Type B pancreatic cell (in vitro differentiated cells): ENCODE results near the gene PTPRH. TPM values are rescaled to one million over a fixed set of nuclear protein-coding genes. Genes with fewer than 3 reads are reported as not detected.

Experiments used
- DNase-seq: peaks from one replicate; pipeline ENCODE4 v3.0.0; 2021; ENCODE audit warnings: mixed read lengths; ENCODE audit not compliant: unreplicated experiment; ENCODE audit errors: extremely low spot score
- H3K27ac Mint-ChIP-seq: 2 replicates; pipeline ENCODE4 v1.8.0; 2021; ENCODE audit warnings: mild to moderate bottlenecking, mixed read lengths
- H3K27me3 Mint-ChIP-seq: 2 replicates; pipeline ENCODE4 v1.8.0; 2021; ENCODE audit warnings: mixed read lengths
- H3K36me3 Mint-ChIP-seq: 2 replicates; pipeline ENCODE4 v1.8.0; 2021; ENCODE audit warnings: mixed read lengths
- H3K4me1 Mint-ChIP-seq: one replicate; pipeline ENCODE4 v1.8.0; 2021; ENCODE audit warnings: mixed read lengths; ENCODE audit not compliant: unreplicated experiment
- H3K4me3 Mint-ChIP-seq: 2 replicates; pipeline ENCODE4 v1.8.0; 2021; ENCODE audit warnings: mild to moderate bottlenecking, mixed read lengths
- H3K9me3 Mint-ChIP-seq: 2 replicates; pipeline ENCODE4 v1.8.0; 2021; ENCODE audit warnings: mixed read lengths
- total RNA-seq: library from RNA; stranded (reverse); gene quantifications from 2 replicates; pipeline ENCODE4 v1.2.1, GENCODE V29; 2021; ENCODE audit warnings: low replicate concordance
- TF ChIP-seq, protein P1 (sequence below): fragments of 200-600 bp; sonication (generic); conservative IDR thresholded peaks from 2 replicates; pipeline ENCODE4 v1.5.0; 2021; ENCODE audit warnings: antibody characterized with exemption, mild to moderate bottlenecking

The PTPRH gene
- total RNA-seq, 1 donor from 2014 or later: 4.3 TPM

DNA sequence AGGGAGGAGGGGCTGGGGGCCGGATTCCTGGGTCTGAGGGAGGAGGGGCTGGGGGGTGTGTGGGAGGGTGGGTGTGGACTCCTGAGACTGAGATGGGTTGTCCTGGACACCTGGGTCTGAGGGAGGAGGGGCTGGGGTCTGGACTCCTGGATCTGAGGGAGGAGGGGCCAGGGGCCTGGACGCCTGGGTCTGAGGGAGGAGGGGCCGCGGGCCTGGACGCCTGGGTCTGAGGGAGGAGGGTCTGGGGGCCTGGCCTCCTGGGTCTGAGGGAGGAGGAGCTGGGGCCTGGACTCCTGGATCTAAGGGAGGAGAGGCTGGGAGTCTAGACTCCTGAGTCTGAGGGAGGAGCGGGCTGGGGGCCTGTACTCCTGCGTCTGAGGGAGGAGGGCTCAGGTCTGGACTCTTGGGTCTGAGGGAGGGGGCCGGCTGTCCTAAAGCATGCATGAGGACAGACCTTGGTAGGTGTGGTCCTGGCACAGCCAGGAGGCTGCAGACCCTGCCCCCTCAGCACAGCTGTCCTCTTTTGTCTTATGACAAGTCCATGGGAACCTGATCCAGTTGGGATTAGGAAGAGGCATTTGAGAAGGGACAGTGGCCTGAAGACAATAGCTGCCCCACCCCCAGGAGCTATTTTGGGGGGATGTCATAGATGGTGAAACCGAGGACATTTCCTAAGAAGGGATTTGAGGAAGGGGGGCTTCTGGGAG, 61.6 kb downstream of the PTPRH start:
- Mint-ChIP-seq H3K4me1 (peaks cover 4% of the 10 kb centered on the region), H3K27me3 (peaks cover 72% of the 10 kb centered on the region), H3K27ac (no peak overlapping the region), H3K36me3 (no peaks in the 10 kb centered on the region), H3K4me3 (no peak overlapping the region), H3K9me3 (no peaks in the 10 kb centered on the region)
- DNase-seq: no peak
- TF ChIP-seq, protein P1, sequence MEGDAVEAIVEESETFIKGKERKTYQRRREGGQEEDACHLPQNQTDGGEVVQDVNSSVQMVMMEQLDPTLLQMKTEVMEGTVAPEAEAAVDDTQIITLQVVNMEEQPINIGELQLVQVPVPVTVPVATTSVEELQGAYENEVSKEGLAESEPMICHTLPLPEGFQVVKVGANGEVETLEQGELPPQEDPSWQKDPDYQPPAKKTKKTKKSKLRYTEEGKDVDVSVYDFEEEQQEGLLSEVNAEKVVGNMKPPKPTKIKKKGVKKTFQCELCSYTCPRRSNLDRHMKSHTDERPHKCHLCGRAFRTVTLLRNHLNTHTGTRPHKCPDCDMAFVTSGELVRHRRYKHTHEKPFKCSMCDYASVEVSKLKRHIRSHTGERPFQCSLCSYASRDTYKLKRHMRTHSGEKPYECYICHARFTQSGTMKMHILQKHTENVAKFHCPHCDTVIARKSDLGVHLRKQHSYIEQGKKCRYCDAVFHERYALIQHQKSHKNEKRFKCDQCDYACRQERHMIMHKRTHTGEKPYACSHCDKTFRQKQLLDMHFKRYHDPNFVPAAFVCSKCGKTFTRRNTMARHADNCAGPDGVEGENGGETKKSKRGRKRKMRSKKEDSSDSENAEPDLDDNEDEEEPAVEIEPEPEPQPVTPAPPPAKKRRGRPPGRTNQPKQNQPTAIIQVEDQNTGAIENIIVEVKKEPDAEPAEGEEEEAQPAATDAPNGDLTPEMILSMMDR: no peak

DNA sequence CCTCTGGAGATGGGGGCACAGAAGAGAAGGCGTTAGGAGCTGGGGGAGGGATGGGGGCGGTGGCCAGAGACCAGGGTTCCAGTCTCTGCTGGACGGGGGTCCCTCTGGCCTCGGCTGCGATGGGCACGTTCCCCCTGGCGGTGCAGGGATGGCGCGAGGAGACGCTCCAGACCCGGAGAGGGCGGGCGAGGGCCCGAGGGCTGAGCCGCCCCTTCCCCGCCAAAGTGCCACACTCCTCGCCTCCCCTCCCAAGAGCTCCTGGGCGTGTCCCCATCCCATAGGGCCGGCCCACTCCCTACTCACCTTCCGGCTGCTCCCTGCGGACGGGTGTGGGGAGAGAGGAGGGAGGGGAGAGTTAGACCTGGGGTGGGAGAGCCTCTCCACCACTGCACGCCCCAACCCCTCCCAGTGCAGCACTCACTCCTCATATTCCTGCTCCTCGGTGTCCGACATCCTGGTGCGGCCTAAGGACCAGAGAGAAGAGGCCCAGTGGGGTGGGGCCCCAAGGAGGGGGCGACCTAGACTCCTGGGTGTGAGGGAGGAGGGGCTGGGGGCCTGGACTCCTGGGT, 62.5 kb downstream of the PTPRH start:
- H3K4me1 Mint-ChIP-seq: peaks cover 4% of the 10 kb centered on the region
- no peak for DNase-seq
- no peaks in the 10 kb centered on the region for H3K36me3 Mint-ChIP-seq
- no peak overlapping the region for H3K27ac Mint-ChIP-seq
- peak overlapping the region; percentile 63 for H3K4me3 Mint-ChIP-seq
- peaks cover 67% of the 10 kb centered on the region for H3K27me3 Mint-ChIP-seq
- TF ChIP-seq, protein P1: no peak
- H3K9me3 Mint-ChIP-seq: no peaks in the 10 kb centered on the region

DNA sequence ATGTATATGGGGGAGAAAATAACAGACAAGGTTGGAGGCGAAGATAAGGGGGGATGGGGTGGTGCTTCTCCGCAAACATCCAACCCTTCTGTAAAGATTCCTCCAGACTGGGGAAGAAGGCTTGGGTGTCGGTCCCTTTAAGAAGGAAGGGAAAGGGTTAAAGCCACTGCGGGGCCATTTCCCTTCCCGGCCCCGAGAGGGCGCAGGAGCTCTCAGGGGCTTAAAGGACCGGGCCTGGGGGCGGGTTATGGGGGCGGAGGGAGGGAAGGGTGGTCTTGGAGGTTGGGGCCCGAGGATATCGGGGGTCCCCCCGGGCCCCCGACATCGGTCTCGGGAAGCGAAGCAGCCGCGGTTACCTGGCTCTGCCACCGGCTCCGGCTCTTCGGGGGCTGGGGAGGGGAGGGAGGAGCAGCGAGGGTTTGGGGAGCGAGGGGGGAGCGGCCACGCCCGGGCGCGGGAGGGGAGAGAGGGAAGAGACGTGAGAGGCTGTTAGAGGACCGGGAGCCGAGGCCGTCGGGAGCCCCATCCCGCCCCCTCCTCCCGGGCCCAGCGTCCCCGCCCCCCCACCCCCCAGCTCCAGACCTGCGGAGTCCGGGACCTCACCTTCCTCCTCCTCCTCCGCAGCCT, 63.1 kb downstream of the PTPRH start:
- Mint-ChIP-seq H3K27ac (no peak overlapping the region), H3K27me3 (peaks cover 64% of the 10 kb centered on the region), H3K36me3 (no peaks in the 10 kb centered on the region), H3K4me1 (peaks cover 5% of the 10 kb centered on the region), H3K4me3 (peak overlapping the region; percentile 64), H3K9me3 (no peaks in the 10 kb centered on the region)
- TF ChIP-seq, protein P1: peak; percentile 72
- DNase-seq: no peak

DNA sequence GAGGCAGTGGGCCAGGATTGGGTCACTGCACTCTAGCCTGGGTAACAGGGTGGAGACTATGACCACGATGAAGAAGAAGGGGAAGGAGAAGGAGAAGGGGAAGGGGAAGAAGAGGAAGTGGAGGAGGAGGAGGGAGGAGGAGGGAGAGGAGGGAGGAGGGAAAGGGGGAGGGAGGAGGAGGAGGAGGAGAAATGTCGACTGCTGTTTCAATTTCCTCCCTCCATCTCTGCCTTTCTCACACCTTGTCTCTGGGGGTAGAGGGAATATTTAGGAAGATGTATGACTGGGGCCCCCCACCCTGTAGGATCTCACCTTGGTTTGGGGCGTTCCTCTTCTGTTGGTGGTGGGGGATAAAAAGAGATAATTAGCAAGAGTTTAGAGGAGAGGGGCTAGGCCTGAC, 64.1 kb downstream of the PTPRH start:
- no peaks in the 10 kb centered on the region for H3K9me3 Mint-ChIP-seq
- H3K4me1 Mint-ChIP-seq: peaks cover 9% of the 10 kb centered on the region
- peaks cover 58% of the 10 kb centered on the region for H3K27me3 Mint-ChIP-seq
- H3K36me3 Mint-ChIP-seq: no peaks in the 10 kb centered on the region
- TF ChIP-seq, protein P1: no peak
- H3K27ac Mint-ChIP-seq: no peak overlapping the region
- no peak overlapping the region for H3K4me3 Mint-ChIP-seq
- DNase-seq: no peak

DNA sequence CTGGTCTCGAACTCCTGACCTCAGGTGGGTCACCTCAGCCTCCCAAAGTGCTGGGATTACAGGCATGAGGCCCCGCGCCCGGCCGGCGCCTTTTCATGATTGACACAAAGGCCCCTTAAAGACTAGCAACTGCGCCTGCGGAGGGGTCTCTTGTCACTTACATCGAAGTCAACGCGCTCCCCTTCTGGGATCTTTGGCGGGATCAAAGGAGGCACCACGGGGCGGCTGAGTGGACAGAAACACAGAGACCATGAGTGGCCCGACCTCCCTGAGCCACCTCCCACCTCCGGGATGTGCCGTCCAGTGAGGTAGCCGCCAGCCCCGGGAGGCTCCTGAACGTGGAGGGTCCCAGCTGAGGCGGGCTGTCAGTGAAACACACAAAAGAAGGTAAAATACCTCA, 67.6 kb downstream of the PTPRH start:
- no peak for DNase-seq
- Mint-ChIP-seq H3K27ac (no peak overlapping the region), H3K27me3 (peaks cover 35% of the 10 kb centered on the region), H3K9me3 (no peaks in the 10 kb centered on the region), H3K4me1 (peaks cover 9% of the 10 kb centered on the region), H3K4me3 (no peak overlapping the region), H3K36me3 (no peaks in the 10 kb centered on the region)
- TF ChIP-seq, protein P1: no peak
